H1 (cell line): Measurements from ENCODE around the gene DCTN3. TPM values are rescaled to one million over a fixed set of nuclear protein-coding genes. Genes with fewer than 3 reads are reported as not detected.

Experiments used
- CREB1 ChIP-seq: IDR thresholded peaks from 2 replicates; pipeline ENCODE4 v1.6.1; 2012; ENCODE audit warnings: inconsistent platforms
- JUN ChIP-seq: IDR thresholded peaks from 2 replicates; pipeline ENCODE4 v1.6.1; 2011; ENCODE audit warnings: low read depth, mild to moderate bottlenecking, improper control_type of control experiment, low read length
- JUND ChIP-seq: IDR thresholded peaks from 2 replicates; pipeline ENCODE4 v1.6.1; 2011; ENCODE audit warnings: mild to moderate bottlenecking, improper control_type of control experiment, low read length
- NANOG ChIP-seq: IDR thresholded peaks from 2 replicates; pipeline ENCODE4 v1.6.1; 2011; ENCODE audit warnings: low read length, low read depth, mild to moderate bottlenecking, inconsistent platforms; ENCODE audit not compliant: insufficient read depth, poor library complexity, severe bottlenecking
- RXRA ChIP-seq: IDR thresholded peaks from 2 replicates; pipeline ENCODE4 v1.6.1; 2011; ENCODE audit warnings: low read depth, mild to moderate bottlenecking, low read length, moderate library complexity; ENCODE audit not compliant: insufficient read depth
- SUZ12 ChIP-seq: fragments of 200-600 bp; sonication (generic); IDR thresholded peaks from 2 replicates; pipeline ENCODE4 v1.6.1; 2012; ENCODE audit warnings: mild to moderate bottlenecking, inconsistent platforms, low read length, moderate library complexity, mixed read lengths
- polyA plus RNA-seq, 7 experiments: library from polyadenylated mRNA; depleted of rRNA in 3 of 7; stranded (reverse) in 5 of 7; unstranded in 2 of 7; fragments of >200 nt in 5 of 7; fragments of 200-250 nt in 2 of 7; gene quantifications; 1 replicate in 5 of 7; 2 replicates in 1 of 7; 4 replicates in 1 of 7; pipeline versions ENCODE4 v1.2.1 to v1.2.3, GENCODE V29; 2011 to 2013; ENCODE audit warnings: missing spikeins in 2 of 7, mixed read lengths in 2 of 7
- total RNA-seq: library from RNA; stranded (reverse); fragmentation: NEBNext Ultra II Directional; extraction: Animal tissue kit (Norgen Biotek cat#: 25700); gene quantifications from 2 replicates; pipeline ENCODE4 v1.2.1, GENCODE V29; 2021
- TF ChIP-seq, protein P1 (sequence below): fragments of 300-600 bp; sonication (generic); IDR thresholded peaks from 2 replicates; pipeline ENCODE4 v1.7.1; 2012; ENCODE audit warnings: low read length, moderate library complexity, mild to moderate bottlenecking, inconsistent platforms; ENCODE audit not compliant: insufficient replicate concordance

DCTN3 gene
- total and polyA plus RNA-seq, 2 of the 8 experiments (the other 6 are each of a cell fraction or from before 2014, with no cell fraction given) = 25.6 to 39.2 TPM

DNA sequence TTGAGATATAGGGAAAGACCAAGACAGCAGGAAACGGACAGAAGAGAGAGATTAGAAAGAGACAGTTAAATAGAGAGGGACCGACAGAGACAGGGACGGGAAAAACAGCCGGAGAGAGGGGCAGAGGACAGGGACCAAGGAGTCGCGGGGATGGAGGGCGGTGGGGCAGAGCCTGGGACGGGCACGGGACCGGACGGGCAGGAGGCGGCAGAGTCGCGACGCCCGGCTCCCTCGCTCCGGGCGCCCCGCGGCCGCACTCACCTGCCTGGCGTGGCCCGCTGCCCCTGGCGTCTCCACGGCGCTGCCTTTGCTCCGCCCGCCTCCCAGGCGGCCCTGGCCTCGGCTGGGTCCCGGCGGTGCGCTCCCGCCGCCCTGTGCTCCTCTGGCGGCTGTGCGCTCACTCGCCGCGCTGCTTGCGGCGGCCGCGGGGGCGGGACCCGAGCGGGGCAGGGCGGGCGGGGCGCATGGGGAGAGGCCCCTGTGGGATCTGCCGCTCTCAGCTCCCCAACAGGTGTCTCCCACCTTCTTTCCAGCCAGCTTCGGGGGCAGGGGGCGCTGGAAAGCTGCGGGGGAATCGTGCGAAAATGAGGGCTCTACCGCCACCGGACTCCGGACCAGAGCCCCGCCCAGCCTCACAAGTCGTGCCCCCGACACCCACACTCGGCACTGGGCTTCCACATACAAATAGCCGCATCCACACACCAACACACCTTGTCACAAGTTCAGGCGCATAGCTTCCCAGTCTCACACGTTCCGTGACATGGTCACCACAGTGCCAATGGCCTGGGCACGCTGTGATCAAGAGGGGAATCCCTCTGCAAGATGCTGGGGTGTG lies 8.6 kb upstream of the DCTN3 start, which contains the start of gene ARID3C (continued):
- TF ChIP-seq JUN = no peak
- TF ChIP-seq, protein P1, sequence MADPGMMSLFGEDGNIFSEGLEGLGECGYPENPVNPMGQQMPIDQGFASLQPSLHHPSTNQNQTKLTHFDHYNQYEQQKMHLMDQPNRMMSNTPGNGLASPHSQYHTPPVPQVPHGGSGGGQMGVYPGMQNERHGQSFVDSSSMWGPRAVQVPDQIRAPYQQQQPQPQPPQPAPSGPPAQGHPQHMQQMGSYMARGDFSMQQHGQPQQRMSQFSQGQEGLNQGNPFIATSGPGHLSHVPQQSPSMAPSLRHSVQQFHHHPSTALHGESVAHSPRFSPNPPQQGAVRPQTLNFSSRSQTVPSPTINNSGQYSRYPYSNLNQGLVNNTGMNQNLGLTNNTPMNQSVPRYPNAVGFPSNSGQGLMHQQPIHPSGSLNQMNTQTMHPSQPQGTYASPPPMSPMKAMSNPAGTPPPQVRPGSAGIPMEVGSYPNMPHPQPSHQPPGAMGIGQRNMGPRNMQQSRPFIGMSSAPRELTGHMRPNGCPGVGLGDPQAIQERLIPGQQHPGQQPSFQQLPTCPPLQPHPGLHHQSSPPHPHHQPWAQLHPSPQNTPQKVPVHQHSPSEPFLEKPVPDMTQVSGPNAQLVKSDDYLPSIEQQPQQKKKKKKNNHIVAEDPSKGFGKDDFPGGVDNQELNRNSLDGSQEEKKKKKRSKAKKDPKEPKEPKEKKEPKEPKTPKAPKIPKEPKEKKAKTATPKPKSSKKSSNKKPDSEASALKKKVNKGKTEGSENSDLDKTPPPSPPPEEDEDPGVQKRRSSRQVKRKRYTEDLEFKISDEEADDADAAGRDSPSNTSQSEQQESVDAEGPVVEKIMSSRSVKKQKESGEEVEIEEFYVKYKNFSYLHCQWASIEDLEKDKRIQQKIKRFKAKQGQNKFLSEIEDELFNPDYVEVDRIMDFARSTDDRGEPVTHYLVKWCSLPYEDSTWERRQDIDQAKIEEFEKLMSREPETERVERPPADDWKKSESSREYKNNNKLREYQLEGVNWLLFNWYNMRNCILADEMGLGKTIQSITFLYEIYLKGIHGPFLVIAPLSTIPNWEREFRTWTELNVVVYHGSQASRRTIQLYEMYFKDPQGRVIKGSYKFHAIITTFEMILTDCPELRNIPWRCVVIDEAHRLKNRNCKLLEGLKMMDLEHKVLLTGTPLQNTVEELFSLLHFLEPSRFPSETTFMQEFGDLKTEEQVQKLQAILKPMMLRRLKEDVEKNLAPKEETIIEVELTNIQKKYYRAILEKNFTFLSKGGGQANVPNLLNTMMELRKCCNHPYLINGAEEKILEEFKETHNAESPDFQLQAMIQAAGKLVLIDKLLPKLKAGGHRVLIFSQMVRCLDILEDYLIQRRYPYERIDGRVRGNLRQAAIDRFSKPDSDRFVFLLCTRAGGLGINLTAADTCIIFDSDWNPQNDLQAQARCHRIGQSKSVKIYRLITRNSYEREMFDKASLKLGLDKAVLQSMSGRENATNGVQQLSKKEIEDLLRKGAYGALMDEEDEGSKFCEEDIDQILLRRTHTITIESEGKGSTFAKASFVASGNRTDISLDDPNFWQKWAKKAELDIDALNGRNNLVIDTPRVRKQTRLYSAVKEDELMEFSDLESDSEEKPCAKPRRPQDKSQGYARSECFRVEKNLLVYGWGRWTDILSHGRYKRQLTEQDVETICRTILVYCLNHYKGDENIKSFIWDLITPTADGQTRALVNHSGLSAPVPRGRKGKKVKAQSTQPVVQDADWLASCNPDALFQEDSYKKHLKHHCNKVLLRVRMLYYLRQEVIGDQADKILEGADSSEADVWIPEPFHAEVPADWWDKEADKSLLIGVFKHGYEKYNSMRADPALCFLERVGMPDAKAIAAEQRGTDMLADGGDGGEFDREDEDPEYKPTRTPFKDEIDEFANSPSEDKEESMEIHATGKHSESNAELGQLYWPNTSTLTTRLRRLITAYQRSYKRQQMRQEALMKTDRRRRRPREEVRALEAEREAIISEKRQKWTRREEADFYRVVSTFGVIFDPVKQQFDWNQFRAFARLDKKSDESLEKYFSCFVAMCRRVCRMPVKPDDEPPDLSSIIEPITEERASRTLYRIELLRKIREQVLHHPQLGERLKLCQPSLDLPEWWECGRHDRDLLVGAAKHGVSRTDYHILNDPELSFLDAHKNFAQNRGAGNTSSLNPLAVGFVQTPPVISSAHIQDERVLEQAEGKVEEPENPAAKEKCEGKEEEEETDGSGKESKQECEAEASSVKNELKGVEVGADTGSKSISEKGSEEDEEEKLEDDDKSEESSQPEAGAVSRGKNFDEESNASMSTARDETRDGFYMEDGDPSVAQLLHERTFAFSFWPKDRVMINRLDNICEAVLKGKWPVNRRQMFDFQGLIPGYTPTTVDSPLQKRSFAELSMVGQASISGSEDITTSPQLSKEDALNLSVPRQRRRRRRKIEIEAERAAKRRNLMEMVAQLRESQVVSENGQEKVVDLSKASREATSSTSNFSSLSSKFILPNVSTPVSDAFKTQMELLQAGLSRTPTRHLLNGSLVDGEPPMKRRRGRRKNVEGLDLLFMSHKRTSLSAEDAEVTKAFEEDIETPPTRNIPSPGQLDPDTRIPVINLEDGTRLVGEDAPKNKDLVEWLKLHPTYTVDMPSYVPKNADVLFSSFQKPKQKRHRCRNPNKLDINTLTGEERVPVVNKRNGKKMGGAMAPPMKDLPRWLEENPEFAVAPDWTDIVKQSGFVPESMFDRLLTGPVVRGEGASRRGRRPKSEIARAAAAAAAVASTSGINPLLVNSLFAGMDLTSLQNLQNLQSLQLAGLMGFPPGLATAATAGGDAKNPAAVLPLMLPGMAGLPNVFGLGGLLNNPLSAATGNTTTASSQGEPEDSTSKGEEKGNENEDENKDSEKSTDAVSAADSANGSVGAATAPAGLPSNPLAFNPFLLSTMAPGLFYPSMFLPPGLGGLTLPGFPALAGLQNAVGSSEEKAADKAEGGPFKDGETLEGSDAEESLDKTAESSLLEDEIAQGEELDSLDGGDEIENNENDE = no peak
- TF ChIP-seq JUND = no peak
- no peak for TF ChIP-seq CREB1
- no peak for TF ChIP-seq RXRA
- no peak for TF ChIP-seq NANOG
- TF ChIP-seq SUZ12 = peak; percentile 79
